Panc1 (cell line): ENCODE measurements around the gene CLSTN2. TPM values are rescaled to one million over a fixed set of nuclear protein-coding genes. Genes with fewer than 3 reads are reported as not detected.

ENCODE experiments used
- ATAC-seq: fragments of 200-7000 bp; cut with Tn5 transposase; 2 replicates; pipeline ENCODE4 v1.9.1; 2020; ENCODE audit warnings: mild to moderate bottlenecking, moderate library complexity
- BruUV-seq: library from RNA; stranded (reverse); fragments of 400-500 nt; replicated peaks from 2 replicates; lab custom pipeline; 2021; lab: Mats Ljungman, UMichigan
- CTCF ChIA-PET: fragments of 300-600 bp; sonication (Branson Sonifier 250); formaldehyde crosslinking; loops from one replicate; lab custom pipeline; 2022; ENCODE audit warnings: antibody characterized with exemption; lab: Charles Lee
- POLR2A ChIA-PET: fragments of 300-600 bp; sonication (Branson Sonifier 250); formaldehyde crosslinking; loops from one replicate; lab custom pipeline; 2022; ENCODE audit warnings: antibody characterized with exemption; lab: Charles Lee
- DNase-seq: peaks from one replicate; pipeline ENCODE4 v3.0.0-alpha.2; 2010; ENCODE audit warnings: low read depth, low spot score
- H3K27ac ChIP-seq: 2 replicates; pipeline ENCODE4 v1.5.1; 2011; ENCODE audit warnings: mild to moderate bottlenecking, low read length, inconsistent platforms
- H3K27me3 ChIP-seq: fragments of 200-500 bp; sonication (Bioruptor generic); 2 replicates; pipeline ENCODE4 v1.6.0; 2014; ENCODE audit warnings: low read length, inconsistent platforms; ENCODE audit not compliant: control insufficient read depth, insufficient read depth
- H3K36me3 ChIP-seq: fragments of 200-500 bp; sonication (Bioruptor generic); 2 replicates; pipeline ENCODE4 v1.5.1; 2014; ENCODE audit warnings: inconsistent platforms, mild to moderate bottlenecking, low read length, moderate library complexity; ENCODE audit not compliant: control insufficient read depth, insufficient read depth
- H3K4me1 ChIP-seq: 2 replicates; pipeline ENCODE4 v1.5.1; 2011; ENCODE audit warnings: inconsistent platforms, mild to moderate bottlenecking, low read length, moderate library complexity; ENCODE audit not compliant: control insufficient read depth, insufficient read depth
- H3K4me3 ChIP-seq, 2 experiments: 2 replicates each; pipeline ENCODE4 v1.5.1; 2011 to 2012; ENCODE audit warnings: low read depth in 2 of 2, low read length in 2 of 2, mild to moderate bottlenecking in 2 of 2, inconsistent platforms in 1 of 2, moderate library complexity in 1 of 2
- H3K9me3 ChIP-seq: fragments of 200-500 bp; sonication (Bioruptor generic); 2 replicates; pipeline ENCODE4 v1.5.1; 2014; ENCODE audit warnings: low read depth, mild to moderate bottlenecking, inconsistent platforms, low read length, moderate library complexity; ENCODE audit not compliant: control insufficient read depth, insufficient read depth
- POLR2AphosphoS5 ChIP-seq: IDR thresholded peaks from 2 replicates; pipeline ENCODE4 v1.6.1; 2012; ENCODE audit warnings: mild to moderate bottlenecking, low read depth, low read length, moderate library complexity
- SIN3A ChIP-seq: IDR thresholded peaks from 2 replicates; pipeline ENCODE4 v1.6.1; 2012; ENCODE audit warnings: low read depth, mild to moderate bottlenecking, low read length, moderate library complexity, borderline replicate concordance; ENCODE audit not compliant: insufficient read depth
- TCF7L2 ChIP-seq: IDR thresholded peaks from 2 replicates; pipeline ENCODE4 v1.6.1; 2011; ENCODE audit warnings: mild to moderate bottlenecking, low read depth, low read length, inconsistent platforms
- in situ Hi-C: cut with HindIII; loops from 2 replicates; pipeline ENCODE4 v1.10.0; 2016; ENCODE audit warnings: low sequenced_read_pairs, low pct_unique_long_range_greater_than_20kb
- intact Hi-C: fragments of 100-400 bp; cut with micrococcal nuclease; formaldehyde crosslinking; loops from one replicate; pipeline ENCODE4 v1.10.0; 2022; ENCODE audit not compliant: unreplicated experiment
- total RNA-seq: library from RNA; stranded (reverse); gene quantifications from one replicate; pipeline ENCODE4 v1.2.1, GENCODE V29; 2021; ENCODE audit not compliant: unreplicated experiment
- TF ChIP-seq, protein P1 (sequence below), 2 experiments: IDR thresholded peaks; 2 replicates each; pipeline ENCODE4 v1.6.1; 2011 to 2012; ENCODE audit warnings: low read depth in 2 of 2, control low read depth in 1 of 2, low read length in 1 of 2, mild to moderate bottlenecking in 1 of 2, moderate library complexity in 1 of 2; ENCODE audit not compliant: insufficient read depth in 1 of 2
- TF ChIP-seq, protein P2 (sequence below): fragments of 450-650 bp; IDR thresholded peaks from 2 replicates; pipeline ENCODE4 v1.5.1; 2017; ENCODE audit warnings: mild to moderate bottlenecking

Gene CLSTN2
- total RNA-seq, 1 experiment from 2014 or later, result 0.03 TPM

- CTCF ChIA-PET, result no interaction called here
Observed at GRCh38 chr3:140403079-140403478, 468.1 kb downstream of the CLSTN2 start.

DNA sequence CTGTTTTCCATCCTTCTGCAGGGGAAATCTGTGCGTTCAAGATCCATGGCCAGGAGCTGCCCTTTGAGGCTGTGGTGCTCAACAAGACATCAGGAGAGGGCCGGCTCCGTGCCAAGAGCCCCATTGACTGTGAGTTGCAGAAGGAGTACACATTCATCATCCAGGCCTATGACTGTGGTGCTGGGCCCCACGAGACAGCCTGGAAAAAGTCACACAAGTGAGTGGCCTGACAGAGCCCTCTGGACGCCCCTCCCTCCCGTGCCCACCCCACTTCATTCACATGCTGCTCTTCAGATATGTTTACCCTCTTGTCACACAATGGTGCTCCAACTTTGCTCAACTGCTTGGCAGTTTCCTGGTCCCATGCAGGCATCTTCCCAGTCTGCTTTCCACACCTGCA, 468.6 kb downstream of the CLSTN2 start:
- H3K36me3 ChIP-seq, result no peaks in the 10 kb centered on the region
- no peak overlapping the region for H3K4me3 ChIP-seq
- intact Hi-C loops (no loop called here), in situ Hi-C loops (no loop called here)
- no TSS peak for BruUV-seq
- DNase-seq (no peak), ATAC-seq (no peak)
- H3K4me1 ChIP-seq, result no peaks in the 10 kb centered on the region
- TF ChIP-seq TCF7L2 (no peak), POLR2AphosphoS5 (no peak)
- CTCF ChIA-PET, result no interaction called here
- POLR2A ChIA-PET, result no interaction called here
- H3K27me3 ChIP-seq, result no peaks in the 10 kb centered on the region
- no peak overlapping the region for H3K27ac ChIP-seq
- H3K9me3 ChIP-seq, result no peaks in the 10 kb centered on the region

More at GRCh38 chr3:140403079-140403478, 468.1 kb downstream of the CLSTN2 start:
- Histone ChIP-seq H3K9me3 (no peaks in the 10 kb centered on the region), H3K27me3 (no peaks in the 10 kb centered on the region), H3K4me3 (no peak overlapping the region), H3K4me1 (no peaks in the 10 kb centered on the region), H3K36me3 (no peaks in the 10 kb centered on the region), H3K27ac (no peak overlapping the region)
- no peak for DNase-seq
- no peak for TF ChIP-seq TCF7L2
- TF ChIP-seq, protein P1, sequence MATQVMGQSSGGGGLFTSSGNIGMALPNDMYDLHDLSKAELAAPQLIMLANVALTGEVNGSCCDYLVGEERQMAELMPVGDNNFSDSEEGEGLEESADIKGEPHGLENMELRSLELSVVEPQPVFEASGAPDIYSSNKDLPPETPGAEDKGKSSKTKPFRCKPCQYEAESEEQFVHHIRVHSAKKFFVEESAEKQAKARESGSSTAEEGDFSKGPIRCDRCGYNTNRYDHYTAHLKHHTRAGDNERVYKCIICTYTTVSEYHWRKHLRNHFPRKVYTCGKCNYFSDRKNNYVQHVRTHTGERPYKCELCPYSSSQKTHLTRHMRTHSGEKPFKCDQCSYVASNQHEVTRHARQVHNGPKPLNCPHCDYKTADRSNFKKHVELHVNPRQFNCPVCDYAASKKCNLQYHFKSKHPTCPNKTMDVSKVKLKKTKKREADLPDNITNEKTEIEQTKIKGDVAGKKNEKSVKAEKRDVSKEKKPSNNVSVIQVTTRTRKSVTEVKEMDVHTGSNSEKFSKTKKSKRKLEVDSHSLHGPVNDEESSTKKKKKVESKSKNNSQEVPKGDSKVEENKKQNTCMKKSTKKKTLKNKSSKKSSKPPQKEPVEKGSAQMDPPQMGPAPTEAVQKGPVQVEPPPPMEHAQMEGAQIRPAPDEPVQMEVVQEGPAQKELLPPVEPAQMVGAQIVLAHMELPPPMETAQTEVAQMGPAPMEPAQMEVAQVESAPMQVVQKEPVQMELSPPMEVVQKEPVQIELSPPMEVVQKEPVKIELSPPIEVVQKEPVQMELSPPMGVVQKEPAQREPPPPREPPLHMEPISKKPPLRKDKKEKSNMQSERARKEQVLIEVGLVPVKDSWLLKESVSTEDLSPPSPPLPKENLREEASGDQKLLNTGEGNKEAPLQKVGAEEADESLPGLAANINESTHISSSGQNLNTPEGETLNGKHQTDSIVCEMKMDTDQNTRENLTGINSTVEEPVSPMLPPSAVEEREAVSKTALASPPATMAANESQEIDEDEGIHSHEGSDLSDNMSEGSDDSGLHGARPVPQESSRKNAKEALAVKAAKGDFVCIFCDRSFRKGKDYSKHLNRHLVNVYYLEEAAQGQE (IDR thresholded peaks at IDR 0.05; ENCODE audit: insufficient read depth in 1 of 2, low read depth in 2 of 2, low read length in 1 of 2), result no peak
- TF ChIP-seq POLR2AphosphoS5, result no peak
- TF ChIP-seq, protein P2, sequence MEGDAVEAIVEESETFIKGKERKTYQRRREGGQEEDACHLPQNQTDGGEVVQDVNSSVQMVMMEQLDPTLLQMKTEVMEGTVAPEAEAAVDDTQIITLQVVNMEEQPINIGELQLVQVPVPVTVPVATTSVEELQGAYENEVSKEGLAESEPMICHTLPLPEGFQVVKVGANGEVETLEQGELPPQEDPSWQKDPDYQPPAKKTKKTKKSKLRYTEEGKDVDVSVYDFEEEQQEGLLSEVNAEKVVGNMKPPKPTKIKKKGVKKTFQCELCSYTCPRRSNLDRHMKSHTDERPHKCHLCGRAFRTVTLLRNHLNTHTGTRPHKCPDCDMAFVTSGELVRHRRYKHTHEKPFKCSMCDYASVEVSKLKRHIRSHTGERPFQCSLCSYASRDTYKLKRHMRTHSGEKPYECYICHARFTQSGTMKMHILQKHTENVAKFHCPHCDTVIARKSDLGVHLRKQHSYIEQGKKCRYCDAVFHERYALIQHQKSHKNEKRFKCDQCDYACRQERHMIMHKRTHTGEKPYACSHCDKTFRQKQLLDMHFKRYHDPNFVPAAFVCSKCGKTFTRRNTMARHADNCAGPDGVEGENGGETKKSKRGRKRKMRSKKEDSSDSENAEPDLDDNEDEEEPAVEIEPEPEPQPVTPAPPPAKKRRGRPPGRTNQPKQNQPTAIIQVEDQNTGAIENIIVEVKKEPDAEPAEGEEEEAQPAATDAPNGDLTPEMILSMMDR, result no peak
- TF ChIP-seq SIN3A, result no peak
- intact Hi-C loops, result no loop called here
- no TSS peak for BruUV-seq
- in situ Hi-C loops, result no loop called here
- POLR2A ChIA-PET, result no interaction called here
- no peak for ATAC-seq

- no peak for DNase-seq
Observed at GRCh38 chr3:140406655-140407054, 471.7 kb downstream of the CLSTN2 start.

More at GRCh38 chr3:140406655-140407054, 471.7 kb downstream of the CLSTN2 start:
- ATAC-seq, result no peak
- CTCF ChIA-PET, result no interaction called here
- no peaks in the 10 kb centered on the region for H3K36me3 ChIP-seq
- TF ChIP-seq, protein P1 (IDR thresholded peaks at IDR 0.05; ENCODE audit: insufficient read depth in 1 of 2, low read depth in 2 of 2, low read length in 1 of 2), result no peak
- TF ChIP-seq SIN3A (no peak), TCF7L2 (no peak), POLR2AphosphoS5 (no peak)
- TF ChIP-seq, protein P2, result no peak
- no peaks in the 10 kb centered on the region for H3K9me3 ChIP-seq
- no peaks in the 10 kb centered on the region for H3K27me3 ChIP-seq
- intact Hi-C loops (no loop called here), in situ Hi-C loops (no loop called here)
- POLR2A ChIA-PET, result no interaction called here
- BruUV-seq, result no TSS peak
- no peak overlapping the region for H3K27ac ChIP-seq
- no peaks in the 10 kb centered on the region for H3K4me1 ChIP-seq
- no peak overlapping the region for H3K4me3 ChIP-seq
